Measurements from ENCODE around the gene GPD1L. TPM values are rescaled to one million over a fixed set of nuclear protein-coding genes. Genes with fewer than 3 reads are reported as not detected.

GPD1L gene
- total RNA-seq, 2 experiments from 2014 or later: 6.6 to 10.1 TPM

- ATAC-seq (no peak), DNase-seq (no peak)
- Mint-ChIP-seq H3K4me3 (no peak overlapping the region), H3K9me3 (ENCODE audit: low read depth) (peaks cover 4% of the 10 kb centered on the region), H3K27me3 (peaks cover 10% of the 10 kb centered on the region), H3K36me3 (ENCODE audit: low read depth) (no peaks in the 10 kb centered on the region), H3K4me1 (no peaks in the 10 kb centered on the region), H3K27ac (no peak overlapping the region)
- ChIA-PET POLR2A (no interaction called here), CTCF (no interaction called here)
- intact Hi-C loops (cut with DNase I, micrococcal nuclease): no loop called here
Observed at GRCh38 chr3:32084870-32085269, 21.6 kb upstream of the GPD1L start.

GRCh38 chr3:32086464-32086863 lies 20.0 kb upstream of the GPD1L start:
- Mint-ChIP-seq H3K36me3 (ENCODE audit: low read depth) (no peaks in the 10 kb centered on the region), H3K4me1 (peaks cover 2% of the 10 kb centered on the region), H3K27ac (no peak overlapping the region), H3K9me3 (ENCODE audit: low read depth) (peaks cover 4% of the 10 kb centered on the region), H3K4me3 (no peak overlapping the region), H3K27me3 (peaks cover 7% of the 10 kb centered on the region)
- ATAC-seq: no peak
- DNase-seq: no peak
- intact Hi-C loops (cut with DNase I, micrococcal nuclease): no loop called here
- ChIA-PET CTCF (interaction anchor here (0.6 kb wide), 1 partner anchor 141 kb away, joined by 3 read pairs; no protein-coding TSS in a partner anchor), POLR2A (no interaction called here)

- no peak overlapping the region for H3K4me3 Mint-ChIP-seq
- DNase-seq (no peak), ATAC-seq (no peak)
- H3K27ac Mint-ChIP-seq: no peak overlapping the region
- H3K27me3 Mint-ChIP-seq: peaks cover 15% of the 10 kb centered on the region
- intact Hi-C loops (cut with DNase I, micrococcal nuclease): no loop called here
- peaks cover 4% of the 10 kb centered on the region for H3K9me3 Mint-ChIP-seq (ENCODE audit: low read depth)
- ChIA-PET POLR2A (no interaction called here), CTCF (no interaction called here)
- H3K4me1 Mint-ChIP-seq: peaks cover 8% of the 10 kb centered on the region
- no peaks in the 10 kb centered on the region for H3K36me3 Mint-ChIP-seq (ENCODE audit: low read depth)
Observed at GRCh38 chr3:32089476-32089875, 16.9 kb upstream of the GPD1L start.

- DNase-seq (no peak), ATAC-seq (no peak)
- peaks cover 8% of the 10 kb centered on the region for H3K4me1 Mint-ChIP-seq
- no peak overlapping the region for H3K27ac Mint-ChIP-seq
- H3K36me3 Mint-ChIP-seq (ENCODE audit: low read depth): no peaks in the 10 kb centered on the region
- H3K27me3 Mint-ChIP-seq: peaks cover 15% of the 10 kb centered on the region
- POLR2A ChIA-PET: no interaction called here
- no peak overlapping the region for H3K4me3 Mint-ChIP-seq
- H3K9me3 Mint-ChIP-seq (ENCODE audit: low read depth): peaks cover 4% of the 10 kb centered on the region
- intact Hi-C loops (cut with DNase I, micrococcal nuclease): no loop called here
- CTCF ChIA-PET: no interaction called here
Observed at GRCh38 chr3:32093204-32093603, 13.2 kb upstream of the GPD1L start.

- CTCF ChIA-PET: no interaction called here
- H3K9me3 Mint-ChIP-seq (ENCODE audit: low read depth): no peaks in the 10 kb centered on the region
- H3K36me3 Mint-ChIP-seq (ENCODE audit: low read depth): no peaks in the 10 kb centered on the region
- ATAC-seq: no peak
- no peak for DNase-seq
- intact Hi-C loops (cut with DNase I, micrococcal nuclease): no loop called here
- POLR2A ChIA-PET: no interaction called here
- H3K27ac Mint-ChIP-seq: no peak overlapping the region
- H3K27me3 Mint-ChIP-seq: peaks cover 9% of the 10 kb centered on the region
- H3K4me1 Mint-ChIP-seq: peaks cover 8% of the 10 kb centered on the region
- H3K4me3 Mint-ChIP-seq: no peak overlapping the region
Observed at GRCh38 chr3:32095431-32095830, 11.0 kb upstream of the GPD1L start.

- ATAC-seq: no peak
- intact Hi-C loops (cut with DNase I, micrococcal nuclease): no loop called here
- Mint-ChIP-seq H3K27me3 (peaks cover 6% of the 10 kb centered on the region), H3K36me3 (ENCODE audit: low read depth) (peaks cover 3% of the 10 kb centered on the region), H3K27ac (no peak overlapping the region), H3K9me3 (ENCODE audit: low read depth) (peaks cover 9% of the 10 kb centered on the region), H3K4me3 (no peak overlapping the region), H3K4me1 (no peaks in the 10 kb centered on the region)
- ChIA-PET POLR2A (no interaction called here), CTCF (no interaction called here)
- no peak for DNase-seq
Observed at GRCh38 chr3:32097768-32098167, 8.7 kb upstream of the GPD1L start.

GRCh38 chr3:32098528-32098927 lies 7.9 kb upstream of the GPD1L start:
- Mint-ChIP-seq H3K27ac (no peak overlapping the region), H3K27me3 (peaks cover 2% of the 10 kb centered on the region), H3K9me3 (ENCODE audit: low read depth) (peaks cover 9% of the 10 kb centered on the region), H3K4me1 (no peaks in the 10 kb centered on the region), H3K4me3 (no peak overlapping the region), H3K36me3 (ENCODE audit: low read depth) (peaks cover 3% of the 10 kb centered on the region)
- ChIA-PET POLR2A (no interaction called here), CTCF (no interaction called here)
- DNase-seq (no peak), ATAC-seq (no peak)
- intact Hi-C loops (cut with DNase I, micrococcal nuclease): no loop called here

- Mint-ChIP-seq H3K4me1 (peaks cover 3% of the 10 kb centered on the region), H3K27me3 (no peaks in the 10 kb centered on the region), H3K4me3 (no peak overlapping the region), H3K9me3 (ENCODE audit: low read depth) (peaks cover 9% of the 10 kb centered on the region), H3K27ac (no peak overlapping the region), H3K36me3 (ENCODE audit: low read depth) (peaks cover 3% of the 10 kb centered on the region)
- CTCF ChIA-PET: interaction anchor here (1.4 kb wide), 1 partner anchor 44 kb away, joined by 4 read pairs; no protein-coding TSS in a partner anchor
- DNase-seq: no peak
- intact Hi-C loops (cut with DNase I, micrococcal nuclease): loop anchor here (10.0 kb wide), 2 partner anchors 474 to 1344 kb away; partner anchors contain the start of genes DYNC1LI1 (in 1 of the 2) and UBP1 (in 1 of the 2)
- ATAC-seq: no peak
- POLR2A ChIA-PET: no interaction called here
Observed at GRCh38 chr3:32100465-32100864, 6.0 kb upstream of the GPD1L start.

GRCh38 chr3:32102289-32102688 lies 4.1 kb upstream of the GPD1L start:
- no peak overlapping the region for H3K4me3 Mint-ChIP-seq
- peaks cover 9% of the 10 kb centered on the region for H3K9me3 Mint-ChIP-seq (ENCODE audit: low read depth)
- no peaks in the 10 kb centered on the region for H3K27me3 Mint-ChIP-seq
- ATAC-seq (no peak), DNase-seq (no peak)
- peaks cover 11% of the 10 kb centered on the region for H3K4me1 Mint-ChIP-seq
- no peak overlapping the region for H3K27ac Mint-ChIP-seq
- CTCF ChIA-PET: no interaction called here
- peaks cover 3% of the 10 kb centered on the region for H3K36me3 Mint-ChIP-seq (ENCODE audit: low read depth)
- intact Hi-C loops (cut with DNase I, micrococcal nuclease): loop anchor here (10.0 kb wide), 2 partner anchors 473 to 1343 kb away; partner anchors contain the start of genes DYNC1LI1 (in 1 of the 2) and UBP1 (in 1 of the 2)
- POLR2A ChIA-PET: no interaction called here

GRCh38 chr3:32104492-32104891 lies 1.9 kb upstream of the GPD1L start:
- ATAC-seq: no peak
- peaks cover 22% of the 10 kb centered on the region for H3K4me1 Mint-ChIP-seq
- no peaks in the 10 kb centered on the region for H3K27me3 Mint-ChIP-seq
- peaks cover 3% of the 10 kb centered on the region for H3K36me3 Mint-ChIP-seq (ENCODE audit: low read depth)
- no peak for DNase-seq
- CTCF ChIA-PET: interaction anchor here (1.9 kb wide), 1 partner anchor 85 kb away, joined by 4 read pairs; no protein-coding TSS in a partner anchor
- intact Hi-C loops (cut with DNase I, micrococcal nuclease): loop anchor here (10.0 kb wide), 2 partner anchors 470 to 1340 kb away; partner anchors contain the start of genes DYNC1LI1 (in 1 of the 2) and UBP1 (in 1 of the 2)
- peaks cover 9% of the 10 kb centered on the region for H3K9me3 Mint-ChIP-seq (ENCODE audit: low read depth)
- POLR2A ChIA-PET: no interaction called here
- H3K4me3 Mint-ChIP-seq: no peak overlapping the region
- H3K27ac Mint-ChIP-seq: no peak overlapping the region

- peaks cover 29% of the 10 kb centered on the region for H3K4me1 Mint-ChIP-seq
- CTCF ChIA-PET: interaction anchor here (1.2 to 1.9 kb wide), 2 partner anchors 9 to 86 kb away, joined by 4 read pairs; no protein-coding TSS in a partner anchor
- no peaks in the 10 kb centered on the region for H3K27me3 Mint-ChIP-seq
- intact Hi-C loops (cut with DNase I, micrococcal nuclease): loop anchor here (1.0 to 10.0 kb wide), 10 partner anchors 9 to 1339 kb away; partner anchors contain the start of genes DYNC1LI1 (in 2 of the 2), STT3B (in 2 of the 2), CMTM6 (in 1 of the 2) and CMTM7 (in 1 of the 2)
- H3K36me3 Mint-ChIP-seq (ENCODE audit: low read depth): peaks cover 3% of the 10 kb centered on the region
- H3K4me3 Mint-ChIP-seq: peak overlapping the region; percentile 92
- ATAC-seq (peak; percentile 23), DNase-seq (peak; percentile 33)
- peak overlapping the region; percentile 57 for H3K27ac Mint-ChIP-seq
- peaks cover 9% of the 10 kb centered on the region for H3K9me3 Mint-ChIP-seq (ENCODE audit: low read depth)
- POLR2A ChIA-PET: interaction anchor here (1.0 to 1.2 kb wide), 2 partner anchors 9 to 266 kb away, joined by 3 to 4 read pairs; no protein-coding TSS in a partner anchor
Observed at GRCh38 chr3:32105291-32106131, 909 bp upstream of the GPD1L start.

Measured in activated CD4-positive, alpha-beta T cell treated with anti-CD3 and anti-CD28 coated beads for 36 hours (primary cell).